ENCODE data around the gene GCSH. TPM values are rescaled to one million over a fixed set of nuclear protein-coding genes. Genes with fewer than 3 reads are reported as not detected.

The GCSH gene
- total RNA-seq, 4 donors from 2014 or later = 4.8 to 10.6 (median 7.7) TPM

DNA sequence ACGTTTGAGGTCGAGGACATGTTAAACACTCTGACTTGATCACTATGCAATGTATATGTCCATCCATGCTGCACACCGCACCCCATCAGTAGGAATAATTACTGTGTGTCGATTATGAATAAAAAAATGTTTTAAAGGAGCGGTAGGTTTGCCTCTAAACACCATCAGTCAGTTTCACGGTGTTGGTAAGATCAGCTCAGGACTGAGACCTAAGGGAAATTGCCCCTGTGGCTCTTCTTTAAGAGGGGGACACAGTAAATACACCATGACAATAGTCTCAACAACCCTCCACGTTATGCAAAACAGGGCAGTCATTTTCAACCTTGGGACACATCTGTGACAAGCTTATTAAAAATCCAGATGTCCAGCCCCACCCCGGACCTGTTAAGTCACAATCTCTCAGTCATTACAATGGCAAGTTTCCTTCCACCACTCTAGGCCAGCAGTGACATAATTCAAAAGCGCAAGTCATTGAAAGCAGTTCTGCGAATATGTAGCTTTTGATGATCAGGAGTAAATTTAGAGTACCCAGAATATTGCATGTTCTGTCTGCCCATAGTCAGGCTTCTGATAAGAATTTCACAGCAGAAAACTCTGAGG lies 59.3 kb downstream of the GCSH start:
- TF ChIP-seq POLR2A (IDR thresholded peaks at IDR 0.05) (no peak), CTCF (IDR thresholded peaks at IDR 0.05) (no peak)
- DNase-seq (ENCODE audit: low spot score in 2 of 2) = no peak
- intact Hi-C loops (cut with DNase I; ENCODE audit: low total_unique reads) = no loop called here
- WGBS, 2 donors = 15 to 22% methylated on average over 10 of the region's 10 CpGs
- H3K4me3 ChIP-seq (ENCODE audit: low read depth, poor library complexity, severe bottlenecking) = peak overlapping the region; percentile 70

DNA sequence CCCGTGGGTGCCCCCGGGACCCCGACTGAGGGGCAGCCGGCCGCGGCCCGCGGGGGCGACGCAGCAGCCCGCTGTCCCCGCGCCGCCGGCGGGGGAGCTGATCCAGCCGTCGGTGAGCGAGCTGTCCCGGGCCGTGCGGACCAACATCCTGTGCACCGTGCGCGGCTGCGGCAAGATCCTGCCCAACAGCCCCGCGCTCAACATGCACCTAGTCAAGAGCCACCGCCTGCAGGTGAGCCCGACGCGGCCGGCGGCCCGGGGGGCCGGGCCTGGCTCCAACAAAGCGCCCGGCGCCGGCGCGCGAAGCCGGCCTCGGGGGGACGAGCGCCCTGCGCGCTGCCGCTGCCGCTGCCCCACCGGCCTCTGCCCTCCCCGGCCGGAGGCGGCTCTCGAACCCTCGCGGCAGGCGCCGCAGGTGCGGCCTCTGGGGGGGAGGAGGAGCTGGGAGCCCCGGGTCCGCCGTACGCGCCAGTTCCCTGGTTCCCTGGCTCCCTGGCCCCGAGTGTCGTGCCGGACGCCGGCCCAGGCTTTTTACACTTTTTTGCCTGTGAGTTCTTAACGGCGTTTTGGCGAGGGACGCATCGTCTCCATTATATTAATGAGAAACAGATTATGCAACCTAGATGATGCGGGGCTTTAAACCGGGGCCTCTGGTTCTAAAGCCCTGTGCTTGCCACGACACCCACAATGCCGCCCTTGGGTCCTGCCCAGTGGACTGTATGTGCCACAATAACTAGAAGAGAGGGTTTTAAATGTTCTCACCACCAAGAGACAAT lies 60.0 kb downstream of the GCSH start:
- no peak for DNase-seq (ENCODE audit: low spot score in 2 of 2)
- intact Hi-C loops (cut with DNase I; ENCODE audit: low total_unique reads) = no loop called here
- H3K4me3 ChIP-seq (ENCODE audit: low read depth, poor library complexity, severe bottlenecking) = peak overlapping the region; percentile 70
- 0 to 1% methylated on average over 9 of the region's 80 CpGs for WGBS, 2 donors
- TF ChIP-seq CTCF (IDR thresholded peaks at IDR 0.05) (no peak), POLR2A (IDR thresholded peaks at IDR 0.05) (no peak)

- peak in 2 of 3 donors; percentile 54 to 67 for TF ChIP-seq CTCF (IDR thresholded peaks at IDR 0.05)
- TF ChIP-seq POLR2A (IDR thresholded peaks at IDR 0.05) = no peak
- 12 to 17% methylated on average over 14 to 25 of the region's 54 CpGs for WGBS, 2 donors
- intact Hi-C loops (cut with DNase I; ENCODE audit: low total_unique reads) = no loop called here
- peak; percentile 68 to 92 for DNase-seq (ENCODE audit: low spot score in 2 of 2)
- peak within 1 kb of the TSS; percentile 70 for H3K4me3 ChIP-seq (ENCODE audit: low read depth, poor library complexity, severe bottlenecking)
These were observed 60.7 kb downstream of the GCSH start, which contains the start of gene ATMIN for GRCh38 chr16:81035398-81035974. Gene ATMIN, plus strand, starts transcription at chr16:81035842. Its CDS starts 29 bp downstream, at chr16:81035871.

Other genes with a start within 250 kb of the GCSH start
- gene CMC2, start 89.5 kb downstream of the GCSH start, total RNA-seq = 10 to 100 TPM; 19.6 to 52.9 (median 32.6) TPM
- 1 to 10 TPM; 3.8 to 5.2 (median 4.9) TPM for gene CENPN, start 89.2 kb downstream of the GCSH start, total RNA-seq
- 10 to 100 TPM; 33.3 to 51.7 (median 41.9) TPM for gene ATMIN, start 60.6 kb downstream of the GCSH start, total RNA-seq
- gene C16orf46, start 19.2 kb downstream of the GCSH start, total RNA-seq = 1 to 10 TPM in 2 of 4 donors, under 1 TPM in 2; 0.54 to 2.5 (median 1.3) TPM
- gene BCO1, start 142.3 kb upstream of the GCSH start, total RNA-seq = under 1 TPM in 2 of 4 donors, not detected in 2; 0.12 to 0.29 TPM
- 100 to 1,000 TPM; 130 to 214 (median 157) TPM for gene GAN, start 218.6 kb upstream of the GCSH start, total RNA-seq

All from lower leg skin (tissue), 4 donors.